ENCODE measurements around the gene SDHA.
"Not testable (repeated sequence)": the region's sequence is repeated elsewhere in the genome, so short reads cannot be mapped to it uniquely, and the experiment has no call there.

Gene SDHA

DNA sequence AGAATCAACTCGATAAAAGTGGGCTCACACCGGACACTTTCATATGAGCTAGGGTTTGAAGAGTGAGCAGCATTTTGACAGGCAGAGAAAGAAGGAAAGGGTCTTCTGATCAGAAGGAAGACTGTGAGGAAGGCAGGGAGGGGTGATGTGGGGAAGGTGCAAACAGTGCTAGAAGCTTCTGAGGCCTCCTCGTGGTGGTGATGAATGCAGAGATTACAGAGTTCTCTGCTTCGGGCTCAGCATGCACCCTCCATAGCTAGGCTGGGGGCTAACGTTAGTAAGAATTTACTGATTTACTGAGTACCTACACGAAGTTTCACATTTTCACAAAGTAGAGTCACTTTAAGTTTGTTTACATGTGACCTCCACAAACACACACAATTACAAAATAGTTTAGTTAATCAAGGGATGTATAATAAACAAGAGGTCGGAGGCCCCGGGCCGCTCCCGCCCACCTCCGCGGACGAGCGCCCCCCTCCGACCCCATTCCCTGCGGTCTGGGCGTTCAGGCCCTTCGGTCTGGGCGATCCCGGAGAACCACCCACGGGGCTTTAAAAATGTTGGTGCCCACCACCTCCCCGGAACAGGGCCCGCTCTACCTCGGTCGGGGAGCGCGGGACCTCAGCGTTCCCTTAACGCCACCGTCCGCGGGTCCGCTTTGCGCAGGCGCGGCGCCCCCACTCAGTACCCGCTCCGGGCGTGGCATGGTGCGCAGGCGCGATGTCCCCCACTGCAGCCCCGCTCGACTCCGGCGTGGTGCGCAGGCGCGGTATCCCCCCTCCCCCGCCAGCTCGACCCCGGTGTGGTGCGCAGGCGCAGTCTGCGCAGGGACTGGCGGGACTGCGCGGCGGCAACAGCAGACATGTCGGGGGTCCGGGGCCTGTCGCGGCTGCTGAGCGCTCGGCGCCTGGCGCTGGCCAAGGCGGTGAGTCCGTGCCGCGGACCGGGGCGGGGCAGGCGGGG, at the start of gene SDHA, which contains the start of gene CCDC127:
Gene SDHA, plus strand, starts transcription at position 827 of the 963 bp plus-strand sequence. Its CDS starts 36 bp downstream, at position 863.
Gene CCDC127, minus strand, starts transcription at position 660 of the 963 bp plus-strand sequence. CDS start 1,304 bp downstream, outside the sequence.
- in situ Hi-C loops (cut with HindIII; ENCODE audit: low sequenced_read_pairs) = not testable (repeated sequence)
- peak; percentile 90 for DNase-seq (ENCODE audit: low read depth, low spot score)
- TF ChIP-seq, protein P1, sequence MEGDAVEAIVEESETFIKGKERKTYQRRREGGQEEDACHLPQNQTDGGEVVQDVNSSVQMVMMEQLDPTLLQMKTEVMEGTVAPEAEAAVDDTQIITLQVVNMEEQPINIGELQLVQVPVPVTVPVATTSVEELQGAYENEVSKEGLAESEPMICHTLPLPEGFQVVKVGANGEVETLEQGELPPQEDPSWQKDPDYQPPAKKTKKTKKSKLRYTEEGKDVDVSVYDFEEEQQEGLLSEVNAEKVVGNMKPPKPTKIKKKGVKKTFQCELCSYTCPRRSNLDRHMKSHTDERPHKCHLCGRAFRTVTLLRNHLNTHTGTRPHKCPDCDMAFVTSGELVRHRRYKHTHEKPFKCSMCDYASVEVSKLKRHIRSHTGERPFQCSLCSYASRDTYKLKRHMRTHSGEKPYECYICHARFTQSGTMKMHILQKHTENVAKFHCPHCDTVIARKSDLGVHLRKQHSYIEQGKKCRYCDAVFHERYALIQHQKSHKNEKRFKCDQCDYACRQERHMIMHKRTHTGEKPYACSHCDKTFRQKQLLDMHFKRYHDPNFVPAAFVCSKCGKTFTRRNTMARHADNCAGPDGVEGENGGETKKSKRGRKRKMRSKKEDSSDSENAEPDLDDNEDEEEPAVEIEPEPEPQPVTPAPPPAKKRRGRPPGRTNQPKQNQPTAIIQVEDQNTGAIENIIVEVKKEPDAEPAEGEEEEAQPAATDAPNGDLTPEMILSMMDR (IDR thresholded peaks at IDR 0.05; ENCODE audit: low read depth, low read length) = peak; percentile 50
- H3K4me3 ChIP-seq (ENCODE audit: low read depth, low read length) = peak within 1 kb of the TSS; percentile 90

DNA sequence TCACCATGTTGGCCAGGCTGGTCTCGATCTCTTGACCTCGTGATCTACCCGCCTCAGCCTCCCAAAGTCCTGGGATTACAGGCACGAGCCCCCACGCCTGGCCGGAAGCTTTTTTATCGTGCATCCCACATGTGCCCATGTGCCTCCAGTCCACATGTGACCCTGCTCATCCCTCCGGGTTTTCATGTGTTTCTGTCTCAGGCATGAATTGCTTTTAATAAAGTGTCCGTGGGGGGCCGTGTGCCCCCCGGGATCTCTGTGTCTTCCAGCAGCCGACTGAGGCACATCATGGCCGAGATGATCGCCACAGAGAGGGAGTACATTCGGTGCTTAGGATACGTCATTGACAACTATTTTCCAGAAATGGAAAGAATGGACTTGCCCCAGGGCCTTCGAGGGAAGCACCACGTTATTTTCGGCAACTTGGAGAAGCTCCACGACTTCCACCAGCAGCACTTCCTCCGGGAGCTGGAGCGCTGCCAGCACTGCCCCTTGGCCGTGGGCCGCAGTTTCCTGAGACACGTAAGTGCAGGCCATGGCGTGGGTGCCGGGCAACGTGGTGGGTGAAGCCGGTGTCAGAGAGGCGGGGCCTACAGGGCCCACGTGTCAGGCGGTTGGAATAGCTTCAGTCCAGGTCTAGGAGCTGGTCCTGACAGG, 48.9 kb upstream of the SDHA start:
- TF ChIP-seq, protein P1 (IDR thresholded peaks at IDR 0.05; ENCODE audit: low read depth, low read length) = no peak
- no peak overlapping the region for H3K4me3 ChIP-seq (ENCODE audit: low read depth, low read length)
- peak; percentile 80 for DNase-seq (ENCODE audit: low read depth, low spot score)
- in situ Hi-C loops (cut with HindIII; ENCODE audit: low sequenced_read_pairs) = no loop called here

DNA sequence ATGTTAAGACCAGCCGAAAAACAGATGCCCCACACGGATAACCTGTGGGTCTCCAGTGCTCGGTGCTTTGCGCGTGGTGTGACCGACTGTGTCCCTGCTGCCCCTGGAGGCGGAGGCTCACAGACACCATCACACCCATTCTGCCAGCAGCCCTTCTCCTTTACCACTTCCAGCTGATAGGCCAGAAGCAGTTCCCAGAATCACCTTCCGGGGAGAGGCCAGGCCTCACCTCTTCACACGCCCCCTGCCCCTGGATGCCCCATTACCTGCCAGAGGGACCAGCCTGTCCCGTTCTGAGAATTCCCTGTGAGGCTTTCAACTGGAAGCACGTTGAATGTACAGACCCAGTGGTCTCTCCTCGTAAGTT, 48.4 kb upstream of the SDHA start:
- H3K4me3 ChIP-seq (ENCODE audit: low read depth, low read length) = no peak overlapping the region
- TF ChIP-seq, protein P1 (IDR thresholded peaks at IDR 0.05; ENCODE audit: low read depth, low read length) = no peak
- no peak for DNase-seq (ENCODE audit: low read depth, low spot score)
- in situ Hi-C loops (cut with HindIII; ENCODE audit: low sequenced_read_pairs) = no loop called here

DNA sequence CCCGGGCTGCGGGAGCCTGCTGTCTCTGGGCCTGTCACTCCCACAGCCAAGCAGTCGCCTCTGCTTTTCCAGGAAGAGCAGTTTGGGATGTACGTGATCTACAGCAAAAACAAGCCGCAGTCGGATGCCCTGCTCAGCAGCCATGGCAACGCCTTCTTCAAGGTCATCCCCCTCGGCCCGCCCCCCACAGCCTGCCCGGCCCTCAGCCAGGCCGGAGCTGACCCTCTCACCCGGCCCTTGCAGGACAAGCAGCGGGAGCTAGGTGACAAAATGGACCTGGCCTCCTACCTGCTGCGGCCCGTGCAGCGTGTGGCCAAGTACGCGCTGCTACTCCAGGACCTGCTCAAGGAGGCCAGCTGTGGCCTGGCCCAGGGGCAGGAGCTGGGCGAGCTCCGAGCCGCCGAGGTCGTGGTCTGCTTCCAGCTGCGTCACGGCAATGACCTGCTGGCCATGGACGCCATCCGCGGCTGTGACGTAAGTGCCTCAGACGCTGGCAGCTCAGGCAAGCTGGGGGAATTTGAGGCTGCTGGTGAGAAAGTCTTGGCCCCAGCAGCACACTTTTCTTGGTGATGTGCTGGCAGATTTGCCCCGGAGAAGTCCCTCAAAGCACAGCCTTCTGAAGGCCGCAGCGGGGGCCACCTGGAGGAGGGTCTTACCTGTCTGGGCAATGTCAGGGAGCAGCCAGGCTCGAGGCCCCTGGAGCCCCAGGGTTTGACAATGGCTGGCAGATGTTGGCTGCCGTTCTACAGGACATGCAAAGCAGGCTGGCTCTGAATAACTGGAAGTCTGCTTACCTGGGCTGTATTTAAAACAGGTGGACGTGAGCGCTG, 46.9 kb upstream of the SDHA start:
- in situ Hi-C loops (cut with HindIII; ENCODE audit: low sequenced_read_pairs) = no loop called here
- H3K4me3 ChIP-seq (ENCODE audit: low read depth, low read length) = no peak overlapping the region
- TF ChIP-seq, protein P1 (IDR thresholded peaks at IDR 0.05; ENCODE audit: low read depth, low read length) = no peak
- no peak for DNase-seq (ENCODE audit: low read depth, low spot score)

DNA sequence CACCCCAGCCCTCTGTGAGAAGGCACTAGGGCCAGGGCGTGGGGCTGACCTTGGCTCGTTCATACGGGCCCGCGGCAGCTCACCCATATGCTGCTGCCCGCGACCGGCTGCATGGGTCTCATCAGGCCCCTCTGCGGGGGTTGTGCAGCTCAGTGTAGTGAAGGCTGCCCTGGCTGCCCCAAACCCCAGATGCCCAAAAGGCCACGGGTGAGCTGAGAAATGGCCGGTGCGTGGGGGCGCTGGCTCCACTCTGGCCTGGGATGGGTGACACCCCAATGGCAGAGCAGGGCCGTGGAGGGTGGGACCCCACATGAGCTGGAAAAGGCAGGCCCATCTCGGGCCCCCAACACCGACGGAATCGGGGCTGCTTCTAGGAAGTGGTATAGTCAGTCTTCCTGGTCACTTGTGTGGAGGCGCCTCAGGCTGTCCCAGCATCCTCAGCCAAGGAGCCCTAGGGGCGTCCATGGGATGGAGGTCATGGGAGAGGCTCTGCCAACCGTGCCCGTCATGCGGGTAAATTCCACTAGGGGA, 46.3 kb upstream of the SDHA start:
- no peak overlapping the region for H3K4me3 ChIP-seq (ENCODE audit: low read depth, low read length)
- in situ Hi-C loops (cut with HindIII; ENCODE audit: low sequenced_read_pairs) = no loop called here
- no peak for DNase-seq (ENCODE audit: low read depth, low spot score)
- TF ChIP-seq, protein P1 (IDR thresholded peaks at IDR 0.05; ENCODE audit: low read depth, low read length) = no peak

DNA sequence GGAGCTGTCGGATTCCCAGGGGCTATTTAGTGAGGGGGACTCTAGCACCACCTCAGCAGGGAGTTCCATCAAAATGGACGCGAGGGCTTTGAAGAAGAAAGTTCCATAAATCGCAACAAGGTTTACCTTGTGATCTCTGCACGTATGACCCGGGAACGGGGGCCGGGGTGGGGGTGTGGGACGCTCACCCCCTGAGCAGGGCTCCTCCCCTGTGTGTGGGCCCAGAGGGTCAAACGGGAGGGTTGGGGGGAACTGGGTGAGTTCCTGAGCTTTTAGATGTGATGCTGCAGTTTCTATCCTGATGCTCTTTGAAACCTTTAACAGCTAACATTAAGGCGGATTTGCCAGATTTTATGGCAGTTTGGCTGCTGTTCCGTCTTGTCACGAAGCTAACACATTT, 45.7 kb upstream of the SDHA start:
- H3K4me3 ChIP-seq (ENCODE audit: low read depth, low read length) = no peak overlapping the region
- DNase-seq (ENCODE audit: low read depth, low spot score) = no peak
- TF ChIP-seq, protein P1 (IDR thresholded peaks at IDR 0.05; ENCODE audit: low read depth, low read length) = no peak
- in situ Hi-C loops (cut with HindIII; ENCODE audit: low sequenced_read_pairs) = no loop called here

Measured in astrocyte of the spinal cord (primary cell).